Naive thymus-derived CD8-positive, alpha-beta T cell (primary cell): Measurements from ENCODE around the gene CELF4. TPM values are rescaled to one million over a fixed set of nuclear protein-coding genes. Genes with fewer than 3 reads are reported as not detected.

Experiments
- ATAC-seq, 2 donors: fragments of 150-1000 bp; cut with Tn5 transposase in 1 of 2; sonication (Bioruptor Pico), chemical (Tn5 transposase) in 1 of 2; 1 replicate in 1 of 2; 2 replicates in 1 of 2; pipeline ENCODE4 v1.10.0; 2021; ENCODE audit warnings: mild to moderate bottlenecking in 2 of 2, moderate library complexity in 2 of 2
- POLR2A ChIA-PET: fragments of 350-600 bp; sonication (Branson Sonifier 250); formaldehyde crosslinking; loops from one replicate; lab custom pipeline; 2021; ENCODE audit warnings: antibody characterized with exemption; lab: Charles Lee
- DNase-seq, 10 donors: peaks; one replicate each; pipeline versions ENCODE4 v3.0.0 to v3.0.0-alpha.2; 2020 to 2022
- H3K27ac Mint-ChIP-seq, 10 donors: one replicate each; pipeline ENCODE4 v1.8.0; 2020 to 2022; ENCODE audit warnings: mild to moderate bottlenecking in 10 of 10, mixed read lengths in 10 of 10, moderate library complexity in 4 of 10, inconsistent platforms in 1 of 10
- H3K27me3 Mint-ChIP-seq, 5 donors: one replicate each; pipeline ENCODE4 v1.8.0; 2021 to 2022; ENCODE audit warnings: mixed read lengths in 5 of 5
- H3K36me3 Mint-ChIP-seq, 3 donors: one replicate each; pipeline ENCODE4 v1.8.0; 2020 to 2022; ENCODE audit warnings: mixed read lengths in 3 of 3, mild to moderate bottlenecking in 2 of 3, inconsistent platforms in 1 of 3
- H3K4me1 Mint-ChIP-seq, 4 donors: one replicate each; pipeline ENCODE4 v1.8.0; 2021 to 2022; ENCODE audit warnings: mixed read lengths in 4 of 4
- H3K4me3 Mint-ChIP-seq, 10 donors: one replicate each; pipeline ENCODE4 v1.8.0; 2020 to 2022; ENCODE audit warnings: mild to moderate bottlenecking in 10 of 10, mixed read lengths in 10 of 10, moderate library complexity in 6 of 10, inconsistent platforms in 1 of 10
- H3K9me3 Mint-ChIP-seq, 9 donors: one replicate each; pipeline ENCODE4 v1.8.0; 2020 to 2022; ENCODE audit warnings: mixed read lengths in 9 of 9, mild to moderate bottlenecking in 3 of 9, inconsistent platforms in 1 of 9, moderate library complexity in 1 of 9
- polyA plus RNA-seq, 3 donors: library from polyadenylated mRNA; unstranded; fragments of 300-500 nt; fragmentation: Illumina TruSeq; gene quantifications; one replicate each; pipeline ENCODE4 v1.2.3, GENCODE V29; 2021
- total RNA-seq, 8 experiments: library from RNA in 2 of 8; stranded (reverse) in 2 of 8; gene quantifications; one replicate each; pipeline ENCODE4 v1.2.3 and lab custom pipeline; 2021 to 2026

The CELF4 gene
- total and polyA plus RNA-seq, 5 experiments from 2014 or later = 0.08 to 0.43 TPM; not detected in 3

DNA sequence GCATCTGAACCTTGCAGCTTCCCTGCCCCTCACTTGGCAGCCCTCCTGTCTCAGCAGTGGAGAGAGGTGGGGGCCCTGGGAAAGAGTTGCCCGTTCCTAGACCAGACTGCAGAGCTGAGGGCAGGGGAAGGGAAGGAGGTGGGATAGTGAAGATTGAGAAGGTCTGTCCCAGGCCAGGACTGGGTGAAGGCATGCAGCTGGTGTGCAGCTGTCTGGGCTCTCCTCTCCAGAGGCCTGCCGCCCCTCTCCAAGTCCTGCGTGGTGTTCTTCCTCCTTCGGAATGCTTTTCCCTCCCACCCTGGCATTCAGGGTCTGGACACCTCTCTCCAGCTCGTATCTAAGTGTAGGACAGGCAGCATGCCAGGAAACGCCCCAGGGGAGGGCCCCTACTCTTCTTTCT, 323.5 kb downstream of the CELF4 start:
- Mint-ChIP-seq H3K36me3 (peaks cover 0 to 13% (median 2%) of the 10 kb centered on the region in 3 donors), H3K4me3 (no peak overlapping the region), H3K4me1 (peaks cover 0 to 10% (median 4%) of the 10 kb centered on the region in 4 donors), H3K9me3 (peaks cover 0 to 12% (median 4%) of the 10 kb centered on the region in 9 donors), H3K27ac (peak overlapping the region in 1 of 10 donors; percentile 42), H3K27me3 (peaks cover 23 to 45% (median 29%) of the 10 kb centered on the region in 5 donors)
- ATAC-seq = no peak
- no peak for DNase-seq
- POLR2A ChIA-PET = no interaction called here

DNA sequence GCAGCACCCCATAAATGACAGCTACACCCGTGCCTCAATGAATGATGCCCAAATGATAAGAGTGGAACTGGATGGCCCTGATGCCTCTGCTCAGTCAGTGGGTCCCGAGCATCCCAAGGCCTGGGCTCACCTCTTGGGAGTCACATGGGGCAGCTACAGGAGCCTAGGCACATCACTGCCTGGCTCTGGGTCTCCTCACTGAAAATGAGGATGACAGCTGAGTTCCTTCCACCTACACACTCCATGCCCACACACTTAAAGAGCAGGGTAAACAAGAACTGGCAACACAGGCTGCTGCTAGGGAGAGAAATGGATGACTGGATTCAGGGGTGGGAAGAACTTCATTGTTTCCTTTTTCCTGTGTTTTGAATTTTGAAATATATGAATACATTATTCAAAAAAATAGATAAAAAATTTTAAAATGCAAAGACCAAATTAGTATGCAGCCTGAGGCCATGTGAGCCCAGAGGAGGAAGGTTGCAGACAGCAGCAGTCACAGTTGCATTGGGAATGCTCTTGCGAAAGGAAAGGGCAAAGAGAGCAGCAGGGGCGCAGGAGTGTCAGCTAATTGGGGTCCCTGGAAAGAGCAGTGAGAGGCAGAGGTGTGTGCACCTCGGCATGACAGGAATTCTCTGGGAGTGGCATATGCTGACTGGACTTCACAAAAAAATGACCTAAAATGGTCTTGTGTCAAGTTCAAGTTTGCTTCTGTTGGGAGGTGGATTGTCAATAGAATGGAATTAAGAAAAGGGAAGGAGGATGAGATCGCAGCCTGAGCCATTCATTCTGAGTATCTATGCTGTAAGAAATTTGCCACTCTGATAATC, 327.1 kb downstream of the CELF4 start:
- POLR2A ChIA-PET = no interaction called here
- no peak for ATAC-seq
- peaks cover 8 to 22% (median 9%) of the 10 kb centered on the region in 5 donors for H3K27me3 Mint-ChIP-seq
- H3K27ac Mint-ChIP-seq = no peak overlapping the region
- peaks cover 0 to 4% (median under 1%) of the 10 kb centered on the region in 4 donors for H3K4me1 Mint-ChIP-seq
- no peak overlapping the region for H3K4me3 Mint-ChIP-seq
- DNase-seq = no peak
- peaks cover 0 to 3% (median 1%) of the 10 kb centered on the region in 3 donors for H3K36me3 Mint-ChIP-seq
- peaks cover 0 to 5% (median 0%) of the 10 kb centered on the region in 9 donors for H3K9me3 Mint-ChIP-seq

DNA sequence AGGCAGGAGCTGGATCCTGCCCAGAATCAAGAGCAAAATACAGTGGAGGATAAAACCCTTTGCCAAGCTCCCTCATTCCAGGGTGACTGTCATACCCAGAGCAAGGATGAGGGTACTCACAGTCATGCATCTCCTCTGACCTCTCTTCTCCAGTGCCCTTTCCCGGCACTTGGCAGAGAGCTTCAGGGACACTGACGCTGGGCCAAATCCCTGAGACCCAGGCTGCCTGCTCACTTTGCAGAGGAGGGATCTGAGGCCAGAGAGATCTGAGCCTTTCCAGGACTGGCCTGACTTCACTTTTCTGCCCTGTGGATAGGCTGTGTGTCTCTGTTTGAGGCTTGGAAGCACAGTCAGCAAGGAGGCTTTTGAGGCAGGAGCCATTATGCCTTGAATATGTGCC, 330.0 kb downstream of the CELF4 start:
- Mint-ChIP-seq H3K9me3 (peaks cover 0 to 3% (median 0%) of the 10 kb centered on the region in 9 donors), H3K27me3 (peaks cover 2 to 9% (median 4%) of the 10 kb centered on the region in 5 donors), H3K4me1 (peaks cover 0 to 3% (median 0%) of the 10 kb centered on the region in 4 donors), H3K36me3 (peaks cover 0 to 3% (median 0%) of the 10 kb centered on the region in 3 donors), H3K4me3 (no peak overlapping the region), H3K27ac (no peak overlapping the region)
- ATAC-seq (no peak), DNase-seq (no peak)
- POLR2A ChIA-PET = no interaction called here

DNA sequence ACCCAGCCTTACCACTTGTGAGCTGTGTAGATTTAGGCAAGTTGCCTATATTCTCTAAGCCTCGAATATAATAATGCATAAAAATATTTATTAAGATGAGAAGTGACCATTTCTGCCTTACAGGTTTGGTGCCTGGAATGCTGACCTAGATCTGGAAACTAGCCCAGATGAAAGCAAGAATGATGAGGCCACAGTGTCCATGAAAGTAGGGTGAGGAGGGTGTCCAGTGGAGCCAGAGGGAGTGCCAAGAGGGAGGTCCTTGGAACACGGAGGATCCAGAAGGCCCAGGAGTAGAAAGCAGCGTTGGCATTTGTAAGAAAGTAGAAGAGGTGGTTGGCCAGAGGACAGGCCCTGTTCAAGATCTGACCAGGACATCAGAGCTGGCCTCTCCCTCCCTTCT, 334.3 kb downstream of the CELF4 start:
- ATAC-seq = no peak
- POLR2A ChIA-PET = no interaction called here
- H3K4me1 Mint-ChIP-seq = peaks cover 0 to 2% (median 0%) of the 10 kb centered on the region in 4 donors

DNA sequence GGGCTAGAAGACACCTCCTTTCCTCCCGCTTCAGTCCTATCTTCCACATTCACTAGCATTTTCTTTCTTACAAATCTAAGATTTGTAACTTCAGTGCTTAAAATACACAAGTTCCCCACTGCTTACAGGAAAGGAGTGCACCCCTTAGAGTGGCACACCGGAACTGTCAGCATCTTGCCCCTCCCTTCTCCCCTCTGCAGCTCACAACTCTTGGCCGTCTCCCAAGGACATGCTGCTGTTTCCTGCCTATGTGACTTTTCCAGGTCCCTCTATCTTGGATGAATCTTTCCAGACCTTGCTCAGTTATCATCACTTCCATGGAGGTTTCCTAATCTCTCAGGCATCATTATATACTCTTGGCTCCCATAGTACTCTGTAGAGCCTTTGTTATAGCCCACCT, 334.8 kb downstream of the CELF4 start:
- Mint-ChIP-seq H3K36me3 (peaks cover 11 to 19% (median 19%) of the 10 kb centered on the region in 3 donors), H3K27ac (peak overlapping the region in 1 of 10 donors; percentile 5), H3K9me3 (peaks cover 0 to 27% (median 5%) of the 10 kb centered on the region in 9 donors), H3K27me3 (no peaks in the 10 kb centered on the region), H3K4me1 (peaks cover 0 to 2% (median 0%) of the 10 kb centered on the region in 4 donors), H3K4me3 (no peak overlapping the region)
- no peak for DNase-seq
- POLR2A ChIA-PET = no interaction called here
- no peak for ATAC-seq

More for the DNA sequence above, 334.3 kb downstream of the CELF4 start:
- DNase-seq = no peak
- Mint-ChIP-seq H3K27me3 (no peaks in the 10 kb centered on the region), H3K27ac (no peak overlapping the region), H3K9me3 (peaks cover 0 to 27% (median 5%) of the 10 kb centered on the region in 9 donors), H3K36me3 (peaks cover 7 to 14% (median 14%) of the 10 kb centered on the region in 3 donors), H3K4me3 (no peak overlapping the region)

DNA sequence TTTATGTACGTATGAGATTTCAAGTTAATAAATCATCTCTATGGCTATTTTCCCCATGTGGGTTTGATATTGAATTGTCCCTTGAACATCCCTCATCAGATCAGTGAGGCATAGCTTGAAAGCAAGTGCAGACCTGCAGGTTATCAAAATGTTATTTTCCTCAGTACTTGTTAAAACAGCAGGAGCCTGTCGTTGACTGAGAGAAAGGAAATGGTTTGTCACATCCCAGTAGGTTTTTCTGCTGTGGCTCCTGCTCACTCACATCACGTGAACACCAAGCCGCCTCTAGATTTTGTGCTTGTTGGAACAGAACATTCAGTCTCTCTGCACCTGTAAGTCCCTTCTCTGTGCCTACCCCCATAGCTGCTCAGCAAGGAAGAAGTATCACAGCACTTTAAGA, 340.3 kb downstream of the CELF4 start:
- ATAC-seq (no peak), DNase-seq (no peak)
- H3K36me3 Mint-ChIP-seq = peaks cover 28 to 52% (median 35%) of the 10 kb centered on the region in 3 donors
- peak overlapping the region in 1 of 10 donors; percentile 28 for H3K27ac Mint-ChIP-seq
- POLR2A ChIA-PET = no interaction called here
- peaks cover 0 to 27% (median 5%) of the 10 kb centered on the region in 9 donors for H3K9me3 Mint-ChIP-seq
- no peaks in the 10 kb centered on the region for H3K27me3 Mint-ChIP-seq
- peaks cover 0 to 5% (median under 1%) of the 10 kb centered on the region in 4 donors for H3K4me1 Mint-ChIP-seq
- H3K4me3 Mint-ChIP-seq = no peak overlapping the region

DNA sequence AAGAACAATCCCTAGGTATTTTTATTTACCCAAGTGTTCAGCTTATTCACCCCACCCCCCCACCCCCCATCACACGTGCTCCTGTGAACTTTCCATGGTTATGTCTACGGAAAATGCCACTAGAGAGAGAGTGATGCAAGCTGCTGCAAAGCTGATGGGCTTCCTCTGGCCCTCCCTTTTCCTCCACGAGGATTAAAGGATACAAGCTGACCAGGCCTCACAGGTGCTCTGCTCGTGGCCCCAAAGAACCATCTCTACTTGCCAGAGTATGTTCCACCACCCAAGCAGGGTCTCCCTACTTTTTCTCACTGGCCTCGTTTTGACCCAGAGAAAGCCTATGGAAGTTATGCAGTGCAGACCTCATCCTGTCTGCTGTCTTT, 342.6 kb downstream of the CELF4 start:
- Mint-ChIP-seq H3K4me1 (peaks cover 0 to 5% (median 0%) of the 10 kb centered on the region in 4 donors), H3K36me3 (peaks cover 28 to 57% (median 28%) of the 10 kb centered on the region in 3 donors), H3K9me3 (peaks cover 0 to 15% (median 5%) of the 10 kb centered on the region in 9 donors), H3K4me3 (no peak overlapping the region), H3K27ac (no peak overlapping the region), H3K27me3 (no peaks in the 10 kb centered on the region)
- DNase-seq (no peak), ATAC-seq (no peak)
- POLR2A ChIA-PET = no interaction called here

DNA sequence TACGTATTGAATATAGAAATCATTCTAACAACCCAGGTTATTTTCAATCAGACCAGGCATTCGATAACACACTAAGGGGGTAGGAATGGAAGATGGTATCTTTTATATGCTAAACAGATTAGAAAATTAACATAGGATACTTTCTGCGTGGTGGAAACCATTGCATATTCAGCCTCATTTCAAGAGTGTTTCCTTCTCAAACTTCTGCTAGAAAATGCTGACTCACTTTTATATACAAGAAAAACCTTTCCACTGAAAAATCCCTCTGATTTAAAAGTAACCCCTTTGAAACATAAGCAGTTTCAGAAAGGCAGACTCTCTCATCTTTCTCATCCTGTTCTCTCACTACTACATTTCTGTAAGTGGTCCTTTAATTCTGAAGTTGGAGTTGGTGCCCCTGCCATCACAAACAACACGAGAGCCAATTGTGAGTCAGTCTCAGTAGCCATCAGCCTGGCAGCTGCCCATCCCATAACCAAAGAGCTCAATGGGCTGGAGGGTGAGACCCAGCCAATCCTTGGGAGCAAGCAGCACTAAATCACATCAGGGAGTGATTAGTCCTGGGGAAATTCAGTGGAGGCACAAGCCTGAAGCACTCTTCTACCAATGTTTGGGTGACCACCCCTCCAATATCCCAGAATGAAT, 343.1 kb downstream of the CELF4 start:
- POLR2A ChIA-PET = no interaction called here
- peaks cover 23 to 52% (median 23%) of the 10 kb centered on the region in 3 donors for H3K36me3 Mint-ChIP-seq

DNA sequence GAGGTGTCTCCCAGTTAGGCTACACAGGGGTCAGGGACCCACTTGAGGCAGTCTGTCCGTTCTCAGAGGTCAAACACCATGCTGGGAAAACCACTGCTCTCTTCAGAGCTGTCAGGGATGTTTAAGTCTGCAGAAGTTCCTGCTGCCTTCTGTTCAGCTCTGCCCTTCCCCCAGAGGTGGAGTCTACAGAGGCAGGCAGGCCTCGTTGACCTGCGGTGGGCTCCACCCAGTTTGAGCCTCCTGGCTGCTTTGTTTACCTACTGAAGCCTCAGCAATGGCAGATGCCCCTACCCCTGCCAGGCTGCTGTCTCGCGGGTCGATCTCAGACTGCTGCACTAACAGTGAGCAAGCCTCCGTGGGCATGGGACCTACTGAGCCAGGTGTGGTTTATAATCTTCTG, 346.3 kb downstream of the CELF4 start:
- DNase-seq (no peak), ATAC-seq (no peak)
- POLR2A ChIA-PET = no interaction called here
- Mint-ChIP-seq H3K27me3 (no peaks in the 10 kb centered on the region), H3K4me3 (no peak overlapping the region), H3K9me3 (peaks cover 0 to 30% (median 20%) of the 10 kb centered on the region in 9 donors), H3K36me3 (peaks cover 15 to 37% (median 24%) of the 10 kb centered on the region in 3 donors), H3K4me1 (no peaks in the 10 kb centered on the region), H3K27ac (no peak overlapping the region)

More for the DNA sequence above, 343.1 kb downstream of the CELF4 start:
- Mint-ChIP-seq H3K4me3 (no peak overlapping the region), H3K4me1 (peaks cover 0 to 5% (median 0%) of the 10 kb centered on the region in 4 donors), H3K9me3 (peaks cover 0 to 14% (median 3%) of the 10 kb centered on the region in 9 donors), H3K27ac (peak overlapping the region in 1 of 10 donors; percentile 67), H3K27me3 (no peaks in the 10 kb centered on the region)
- ATAC-seq (no peak), DNase-seq (no peak)

DNA sequence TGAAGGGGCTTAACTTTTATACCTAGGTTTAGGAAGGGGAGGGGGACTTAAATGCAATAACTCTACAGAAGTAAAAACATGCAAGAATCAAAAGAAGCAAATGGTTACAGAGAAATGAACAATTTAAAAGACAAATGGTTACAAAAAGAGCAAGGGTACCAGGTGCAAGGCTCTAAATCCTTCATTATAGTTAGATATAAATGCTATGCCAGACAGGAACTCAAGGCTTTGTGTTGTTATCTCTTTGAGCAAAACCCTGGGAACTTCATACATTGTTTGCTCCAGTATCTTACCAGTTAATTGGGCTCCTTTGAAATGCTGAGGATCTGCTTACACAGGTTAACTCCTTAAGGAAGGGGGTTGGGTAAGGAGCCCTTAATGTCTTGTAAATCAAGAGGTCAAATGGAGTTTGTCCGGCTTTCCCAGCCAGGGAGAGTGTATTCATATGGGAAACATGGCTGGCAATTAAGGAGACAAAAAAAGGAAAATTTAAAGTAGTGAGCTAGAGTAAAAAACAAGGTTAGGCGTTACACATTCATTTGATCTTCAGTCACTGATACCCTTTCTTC, 347.5 kb downstream of the CELF4 start:
- POLR2A ChIA-PET = no interaction called here
- H3K9me3 Mint-ChIP-seq = peaks cover 0 to 41% (median 28%) of the 10 kb centered on the region in 9 donors
- H3K4me3 Mint-ChIP-seq = no peak overlapping the region
- H3K4me1 Mint-ChIP-seq = no peaks in the 10 kb centered on the region
- DNase-seq (no peak), ATAC-seq (no peak)
- H3K27ac Mint-ChIP-seq = no peak overlapping the region
- H3K36me3 Mint-ChIP-seq = peaks cover 15 to 37% (median 24%) of the 10 kb centered on the region in 3 donors
- no peaks in the 10 kb centered on the region for H3K27me3 Mint-ChIP-seq

DNA sequence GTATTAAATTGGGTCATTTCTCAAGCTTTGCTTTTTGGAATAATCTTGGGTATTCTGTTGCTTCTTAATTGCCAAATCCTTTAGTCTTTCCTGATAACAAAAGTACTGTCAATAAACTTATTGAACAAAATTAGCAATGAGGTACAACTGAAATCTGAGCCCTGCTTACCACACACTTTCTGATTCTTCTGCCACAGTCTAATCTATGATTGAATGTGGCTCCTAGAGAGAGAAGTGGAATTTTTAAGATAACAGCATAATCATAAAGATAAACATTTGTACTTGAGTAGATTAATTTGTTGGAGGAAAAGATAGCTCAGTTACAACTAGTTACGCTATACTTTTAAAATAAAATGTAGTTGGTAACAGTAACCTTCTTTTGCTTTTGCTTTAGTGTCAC, 354.8 kb downstream of the CELF4 start:
- ATAC-seq (no peak), DNase-seq (no peak)
- Mint-ChIP-seq H3K9me3 (peaks cover 0 to 31% (median 12%) of the 10 kb centered on the region in 9 donors), H3K4me3 (no peak overlapping the region), H3K4me1 (peaks cover 0 to 2% (median 0%) of the 10 kb centered on the region in 4 donors), H3K27ac (no peak overlapping the region), H3K36me3 (peaks cover 7 to 28% (median 22%) of the 10 kb centered on the region in 3 donors), H3K27me3 (no peaks in the 10 kb centered on the region)
- POLR2A ChIA-PET = no interaction called here

DNA sequence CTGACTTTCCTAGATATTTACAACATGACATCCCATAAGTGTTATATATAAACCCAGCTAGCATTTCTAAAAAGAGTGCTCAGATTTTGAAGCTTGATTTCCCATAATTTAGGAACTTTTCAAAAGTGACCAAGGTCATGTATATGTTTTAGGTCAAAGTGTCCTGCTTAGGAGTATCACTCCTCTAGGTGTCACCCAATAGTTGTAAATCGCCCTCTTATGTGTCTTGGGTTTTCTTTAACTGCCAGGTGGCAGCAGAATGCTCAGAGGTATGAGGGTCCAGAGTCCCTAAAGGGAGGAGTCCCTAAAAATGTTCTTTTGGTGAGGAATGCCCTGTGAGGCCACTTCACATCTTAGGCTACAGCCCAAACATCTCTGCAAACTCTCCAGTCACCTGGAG, 358.3 kb downstream of the CELF4 start:
- POLR2A ChIA-PET = no interaction called here
- Mint-ChIP-seq H3K9me3 (peaks cover 0 to 27% (median 12%) of the 10 kb centered on the region in 9 donors), H3K4me1 (peaks cover 0 to 2% (median 0%) of the 10 kb centered on the region in 4 donors), H3K27ac (no peak overlapping the region), H3K27me3 (no peaks in the 10 kb centered on the region), H3K36me3 (peaks cover 9 to 33% (median 21%) of the 10 kb centered on the region in 3 donors), H3K4me3 (no peak overlapping the region)
- DNase-seq (no peak), ATAC-seq (no peak)
